HG02938 (cell line): Measurements from ENCODE around the gene CLIC4.
"Not testable (repeated sequence)": the region's sequence is repeated elsewhere in the genome, so short reads cannot be mapped to it uniquely, and the experiment has no call there.

Source experiments
- ATAC-seq: cut with Tn5 transposase; IDR thresholded peaks from one replicate; pipeline ENCODE4 v1.9.1; 2021; ENCODE audit warnings: mild to moderate bottlenecking, moderate library complexity; ENCODE audit not compliant: unreplicated experiment

The CLIC4 gene

GRCh38 chr1:24871306-24871901 is 126.2 kb downstream of the CLIC4 start:
- no peak for ATAC-seq

- no peak for ATAC-seq
Measured at GRCh38 chr1:24872061-24872850, 127.0 kb downstream of the CLIC4 start.

GRCh38 chr1:24873148-24873547 is 127.9 kb downstream of the CLIC4 start:
- no peak for ATAC-seq

- no peak for ATAC-seq
Measured at GRCh38 chr1:24874056-24874455, 128.8 kb downstream of the CLIC4 start.

GRCh38 chr1:24874611-24875234 is 129.5 kb downstream of the CLIC4 start:
- ATAC-seq: no peak

GRCh38 chr1:24875257-24875656 is 130.0 kb downstream of the CLIC4 start:
- no peak for ATAC-seq

- ATAC-seq: no peak
Measured at GRCh38 chr1:24875991-24876506, 130.8 kb downstream of the CLIC4 start.

- ATAC-seq: no peak
Measured at GRCh38 chr1:24878045-24878444, 132.8 kb downstream of the CLIC4 start.

GRCh38 chr1:24878775-24879742 is 133.8 kb downstream of the CLIC4 start:
- no peak for ATAC-seq

- no peak for ATAC-seq
Measured at GRCh38 chr1:24881034-24881433, 135.8 kb downstream of the CLIC4 start.

- ATAC-seq: no peak
Measured at GRCh38 chr1:24884751-24885150, 139.5 kb downstream of the CLIC4 start.

GRCh38 chr1:24886241-24886640 is 141.0 kb downstream of the CLIC4 start:
- no peak for ATAC-seq

GRCh38 chr1:24888061-24888970 is 143.1 kb downstream of the CLIC4 start:
- ATAC-seq: no peak

- no peak for ATAC-seq
Measured at GRCh38 chr1:24888971-24889676, 143.9 kb downstream of the CLIC4 start.

GRCh38 chr1:24890887-24891286 is 145.6 kb downstream of the CLIC4 start:
- no peak for ATAC-seq

GRCh38 chr1:24891367-24891766 is 146.1 kb downstream of the CLIC4 start:
- not testable (repeated sequence) for ATAC-seq

- no peak for ATAC-seq
Measured at GRCh38 chr1:24892188-24893153, 147.2 kb downstream of the CLIC4 start.

- ATAC-seq: no peak
Measured at GRCh38 chr1:24893431-24893830, 148.2 kb downstream of the CLIC4 start.
